HepG2 (cell line): ENCODE measurements around the gene NUDCD3. TPM values are rescaled to one million over a fixed set of nuclear protein-coding genes. Genes with fewer than 3 reads are reported as not detected.

Experiments
- ATAC-seq: fragments of 200-7000 bp; cut with Tn5 transposase; 3 replicates; pipeline ENCODE4 v1.9.1; 2020; ENCODE audit warnings: mild to moderate bottlenecking, moderate library complexity
- BruUV-seq: library from RNA; stranded (reverse); fragments of 400-500 nt; replicated peaks from 2 replicates; lab custom pipeline; 2021; lab: Mats Ljungman, UMichigan
- CTCF ChIA-PET: fragments of 300-600 bp; formaldehyde crosslinking; extraction: SDS; loops from one replicate; lab custom pipeline; 2021; ENCODE audit warnings: low total read pairs, inconsistent platforms, low intra/inter-chr PET ratio; lab: Yijun Ruan, JAX
- POLR2A ChIA-PET: fragments of 350-600 bp; sonication (Branson Sonifier 250); formaldehyde crosslinking; loops from one replicate; lab custom pipeline; 2020; ENCODE audit warnings: antibody characterized with exemption, inconsistent platforms; lab: Yijun Ruan, JAX
- DNase-seq: peaks from one replicate; pipeline ENCODE4 v3.0.0-alpha.2; 2015; ENCODE audit warnings: low spot score
- FAIRE-seq: peaks from 3 replicates; lab custom pipeline; 2011; peaks lifted over from hg19 to GRCh38; lab: Jason Lieb, UNC
- H2AFZ ChIP-seq: one replicate; pipeline ENCODE4 v1.6.1; 2011; ENCODE audit warnings: low read length, inconsistent platforms
- H3K27ac ChIP-seq: fragments of 300-600 bp; 3 replicates; pipeline ENCODE4 v1.8.0; 2011; ENCODE audit warnings: mixed run types, mild to moderate bottlenecking, mixed read lengths, low read length, inconsistent platforms; ENCODE audit not compliant: insufficient read depth; ENCODE audit errors: extremely low read length
- H3K27me3 ChIP-seq, 2 experiments: fragments of 200-600 bp in 1 of 2; 2 replicates in 1 of 2; 3 replicates in 1 of 2; pipeline versions ENCODE4 v1.6.0 to v1.8.0; 2011; ENCODE audit warnings: low read length in 2 of 2, mild to moderate bottlenecking in 2 of 2, moderate library complexity in 2 of 2, inconsistent platforms in 1 of 2; ENCODE audit not compliant: insufficient read depth in 2 of 2, control insufficient read depth in 1 of 2
- H3K36me3 ChIP-seq, 2 experiments: fragments of 200-600 bp in 1 of 2; replicated peaks in 1 of 2; 2 replicates in 1 of 2; 3 replicates in 1 of 2; pipeline versions ENCODE4 v1.5.1 to v1.8.0; 2011; ENCODE audit warnings: low read length in 2 of 2, inconsistent platforms in 1 of 2; ENCODE audit not compliant: insufficient read depth in 2 of 2, control insufficient read depth in 1 of 2
- H3K4me1 ChIP-seq: 2 replicates; pipeline ENCODE4 v1.5.1; 2012; ENCODE audit warnings: low read length, inconsistent platforms; ENCODE audit not compliant: insufficient read depth
- H3K4me2 ChIP-seq: 2 replicates; pipeline ENCODE4 v1.6.0; 2011; ENCODE audit warnings: low read depth, low read length, inconsistent platforms
- H3K4me3 ChIP-seq, 3 experiments: fragments of 200-600 bp in 1 of 3; sonication (generic), shearing (Covaris generic) in 1 of 3; replicated peaks in 1 of 3; 2 replicates each; pipeline ENCODE4 v1.5.1; 2011 to 2016; ENCODE audit warnings: low read length in 3 of 3, inconsistent platforms in 2 of 3, low read depth in 2 of 3, mild to moderate bottlenecking in 2 of 3, control low read depth in 1 of 3, mixed read lengths in 1 of 3; ENCODE audit not compliant: insufficient read depth in 1 of 3
- H3K79me2 ChIP-seq: one replicate; pipeline ENCODE4 v1.6.1; 2011; ENCODE audit warnings: low read length, inconsistent platforms; ENCODE audit not compliant: insufficient read depth
- H3K9ac ChIP-seq: 2 replicates; pipeline ENCODE4 v1.6.0; 2011; ENCODE audit warnings: mild to moderate bottlenecking, low read depth, low read length, inconsistent platforms; ENCODE audit not compliant: insufficient read depth
- H3K9me3 ChIP-seq: 2 replicates; pipeline ENCODE4 v1.5.1; 2012; ENCODE audit warnings: mild to moderate bottlenecking, low read length
- H4K20me1 ChIP-seq: 2 replicates; pipeline ENCODE4 v1.6.0; 2011; ENCODE audit warnings: inconsistent platforms, mild to moderate bottlenecking, low read length, moderate library complexity; ENCODE audit not compliant: insufficient read depth
- AGO1 ChIP-seq: fragments of 200-400 bp; formaldehyde crosslinking; IDR thresholded peaks from 2 replicates; pipeline ENCODE4 v1.6.1; 2017; ENCODE audit warnings: mild to moderate bottlenecking, low read depth, low read length, moderate library complexity; ENCODE audit not compliant: poor library complexity, severe bottlenecking
- EED ChIP-seq: sonication (generic); formaldehyde crosslinking; IDR thresholded peaks from 2 replicates; pipeline ENCODE4 v1.5.0; 2020; ENCODE audit warnings: mild to moderate bottlenecking, missing genetic modification reagents
- ELF1 ChIP-seq: sonication (generic); formaldehyde crosslinking; IDR thresholded peaks from 2 replicates; pipeline ENCODE4 v1.4.0; 2020; ENCODE audit warnings: missing genetic modification reagents
- GZF1 ChIP-seq: sonication (generic); formaldehyde crosslinking; IDR thresholded peaks from 2 replicates; pipeline ENCODE4 v1.5.1; 2020; ENCODE audit warnings: mild to moderate bottlenecking, missing genetic modification reagents
- RBFOX2 ChIP-seq: fragments of 200-400 bp; formaldehyde crosslinking; IDR thresholded peaks from 2 replicates; pipeline ENCODE4 v1.6.1; 2017; ENCODE audit warnings: low read depth, mild to moderate bottlenecking, low read length
- RFXAP ChIP-seq: sonication (generic); formaldehyde crosslinking; IDR thresholded peaks from 2 replicates; pipeline ENCODE4 v1.4.0; 2020; ENCODE audit warnings: missing genetic modification reagents, borderline replicate concordance
- ZFP37 ChIP-seq: sonication (generic); formaldehyde crosslinking; IDR thresholded peaks from 2 replicates; pipeline ENCODE4 v1.4.0; 2020; ENCODE audit warnings: missing genetic modification reagents, borderline replicate concordance
- ZNF20 ChIP-seq: sonication (generic); formaldehyde crosslinking; IDR thresholded peaks from 2 replicates; pipeline ENCODE4 v1.4.0; 2020; ENCODE audit warnings: mild to moderate bottlenecking, moderate library complexity, missing genetic modification reagents
- ZNF282 ChIP-seq: fragments of 450-650 bp; IDR thresholded peaks from 2 replicates; pipeline ENCODE4 v1.6.1; 2018; ENCODE audit not compliant: partially characterized antibody
- ZNF33A ChIP-seq: sonication (generic); formaldehyde crosslinking; IDR thresholded peaks from 2 replicates; pipeline ENCODE4 v1.5.1; 2020; ENCODE audit warnings: missing genetic modification reagents, mild to moderate bottlenecking, moderate library complexity, borderline replicate concordance
- ZNF350 ChIP-seq: sonication (generic); formaldehyde crosslinking; IDR thresholded peaks from 2 replicates; pipeline ENCODE4 v1.4.0; 2020; ENCODE audit warnings: mild to moderate bottlenecking, low read depth, missing genetic modification reagents, borderline replicate concordance
- ZNF615 ChIP-seq: sonication (generic); formaldehyde crosslinking; IDR thresholded peaks from 2 replicates; pipeline ENCODE4 v1.5.0; 2020; ENCODE audit warnings: mild to moderate bottlenecking, missing genetic modification reagents, borderline replicate concordance
- ZNF83 ChIP-seq: sonication (generic); formaldehyde crosslinking; IDR thresholded peaks from 2 replicates; pipeline ENCODE4 v1.4.0; 2020; ENCODE audit warnings: missing genetic modification reagents, mild to moderate bottlenecking, borderline replicate concordance
- WGBS: methylation state at CpG from one replicate; pipeline ENCODE4 v1.1.6; 2017; ENCODE audit warnings: low lambda C conversion rate; 5-methylcytosine and 5-hydroxymethylcytosine counted together
- in situ Hi-C: cut with HindIII; loops from 2 replicates; pipeline ENCODE4 v1.10.0; 2017; ENCODE audit warnings: low pct_unique_long_range_greater_than_20kb; ENCODE audit not compliant: extremely low pct_ligation_motif_present
- intact Hi-C: fragments of 100-400 bp; cut with micrococcal nuclease; formaldehyde crosslinking; loops from one replicate; pipeline ENCODE4 v1.10.0; 2022; ENCODE audit not compliant: unreplicated experiment
- polyA plus RNA-seq, 8 experiments: library from polyadenylated mRNA; depleted of rRNA in 3 of 8; stranded (reverse) in 7 of 8; unstranded in 1 of 8; fragments of >200 nt; fragmentation: Illumina TruSeq in 4 of 8; extraction: Trizol in 4 of 8; gene quantifications; 2 replicates each; pipeline versions ENCODE4 v1.2.1 to v1.2.3, GENCODE V29; 2011 to 2016; ENCODE audit warnings: low read depth in 4 of 8, missing spikeins in 1 of 8, mixed read lengths in 1 of 8; ENCODE audit not compliant: insufficient read depth in 1 of 8
- total RNA-seq, 5 experiments: library from RNA; depleted of rRNA; stranded (reverse); fragments of >200 nt; fragmentation: Illumina TruSeq; extraction: Trizol; gene quantifications; 2 replicates each; pipeline ENCODE4 v1.2.3, GENCODE V29; 2016; ENCODE audit warnings: low read depth in 1 of 5
- TF ChIP-seq, protein P1 (sequence below): sonication (generic); formaldehyde crosslinking; IDR thresholded peaks from 2 replicates; pipeline ENCODE4 v1.5.1; 2020; ENCODE audit warnings: mild to moderate bottlenecking, missing genetic modification reagents, borderline replicate concordance
- TF ChIP-seq, protein P2 (sequence below): sonication (generic); formaldehyde crosslinking; IDR thresholded peaks from 2 replicates; pipeline ENCODE4 v1.8.0; 2023; ENCODE audit warnings: mild to moderate bottlenecking, missing genetic modification reagents

The NUDCD3 gene
- total and polyA plus RNA-seq, 2 of the 13 experiments (the other 11 are each of a cell fraction or from before 2014, with no cell fraction given) = 20.8 to 49.9 TPM

DNA sequence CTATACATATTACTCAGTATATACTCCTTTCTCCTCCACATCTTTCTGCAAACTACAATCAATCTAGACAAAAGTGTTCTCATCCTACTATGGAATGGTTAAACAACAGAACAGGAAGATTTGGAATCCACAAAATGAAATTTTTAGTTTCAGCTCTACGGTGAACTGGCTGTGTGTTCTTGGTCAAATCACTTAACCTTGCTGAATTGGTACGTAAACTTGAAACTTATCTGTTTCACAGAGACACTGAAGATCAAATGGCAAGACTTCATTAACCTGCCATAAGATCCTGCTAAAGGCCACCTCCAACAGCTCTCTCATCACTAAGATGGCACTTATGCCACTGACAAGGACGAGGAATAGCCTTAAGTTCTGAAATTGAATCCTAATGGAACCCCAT lies 1.5 kb downstream of the NUDCD3 start:
- Histone ChIP-seq H3K27me3 (no peaks in the 10 kb centered on the region; a peak in 1 of 5 replicates), H3K36me3 (peaks cover 9 to 21% of the 10 kb centered on the region in 2 experiments), H3K4me2 (peak overlapping the region; percentile 82), H3K4me1 (peaks cover 61% of the 10 kb centered on the region), H3K9ac (peak overlapping the region; percentile 85; the same call in 1 of the 2 replicates), H3K27ac (no peak overlapping the region), H3K4me3 (peak overlapping the region; percentile 74 to 93 (median 90); a peak in 4 of 6 replicates), H3K9me3 (no peaks in the 10 kb centered on the region), H2AFZ (no peak overlapping the region), H4K20me1 (no peaks in the 10 kb centered on the region), H3K79me2 (peaks cover 41% of the 10 kb centered on the region)
- FAIRE-seq (no peak), DNase-seq (no peak), ATAC-seq (no peak)
- 83% methylated on average over 3 of the region's 3 CpGs for WGBS
- intact Hi-C loops (no loop called here), in situ Hi-C loops (no loop called here)
- ChIA-PET POLR2A (interaction anchor here (1.7 to 2.4 kb wide), 2 partner anchors 16 to 53 kb away, joined by 5 to 18 read pairs; partner anchors contain the start of gene NPC1L1), CTCF (no interaction called here)
- no TSS peak for BruUV-seq
- TF ChIP-seq EED (CRISPR knock-in tag) = no peak
- no peak for TF ChIP-seq ELF1 (CRISPR knock-in tag)
- TF ChIP-seq ZNF350 (CRISPR knock-in tag) = no peak
- TF ChIP-seq ZNF615 = no peak
- TF ChIP-seq RFXAP (CRISPR knock-in tag) = no peak
- TF ChIP-seq ZNF282 = no peak
- TF ChIP-seq GZF1 (CRISPR knock-in tag) = no peak
- no peak for TF ChIP-seq AGO1
- TF ChIP-seq RBFOX2 = no peak
- TF ChIP-seq, protein P1, sequence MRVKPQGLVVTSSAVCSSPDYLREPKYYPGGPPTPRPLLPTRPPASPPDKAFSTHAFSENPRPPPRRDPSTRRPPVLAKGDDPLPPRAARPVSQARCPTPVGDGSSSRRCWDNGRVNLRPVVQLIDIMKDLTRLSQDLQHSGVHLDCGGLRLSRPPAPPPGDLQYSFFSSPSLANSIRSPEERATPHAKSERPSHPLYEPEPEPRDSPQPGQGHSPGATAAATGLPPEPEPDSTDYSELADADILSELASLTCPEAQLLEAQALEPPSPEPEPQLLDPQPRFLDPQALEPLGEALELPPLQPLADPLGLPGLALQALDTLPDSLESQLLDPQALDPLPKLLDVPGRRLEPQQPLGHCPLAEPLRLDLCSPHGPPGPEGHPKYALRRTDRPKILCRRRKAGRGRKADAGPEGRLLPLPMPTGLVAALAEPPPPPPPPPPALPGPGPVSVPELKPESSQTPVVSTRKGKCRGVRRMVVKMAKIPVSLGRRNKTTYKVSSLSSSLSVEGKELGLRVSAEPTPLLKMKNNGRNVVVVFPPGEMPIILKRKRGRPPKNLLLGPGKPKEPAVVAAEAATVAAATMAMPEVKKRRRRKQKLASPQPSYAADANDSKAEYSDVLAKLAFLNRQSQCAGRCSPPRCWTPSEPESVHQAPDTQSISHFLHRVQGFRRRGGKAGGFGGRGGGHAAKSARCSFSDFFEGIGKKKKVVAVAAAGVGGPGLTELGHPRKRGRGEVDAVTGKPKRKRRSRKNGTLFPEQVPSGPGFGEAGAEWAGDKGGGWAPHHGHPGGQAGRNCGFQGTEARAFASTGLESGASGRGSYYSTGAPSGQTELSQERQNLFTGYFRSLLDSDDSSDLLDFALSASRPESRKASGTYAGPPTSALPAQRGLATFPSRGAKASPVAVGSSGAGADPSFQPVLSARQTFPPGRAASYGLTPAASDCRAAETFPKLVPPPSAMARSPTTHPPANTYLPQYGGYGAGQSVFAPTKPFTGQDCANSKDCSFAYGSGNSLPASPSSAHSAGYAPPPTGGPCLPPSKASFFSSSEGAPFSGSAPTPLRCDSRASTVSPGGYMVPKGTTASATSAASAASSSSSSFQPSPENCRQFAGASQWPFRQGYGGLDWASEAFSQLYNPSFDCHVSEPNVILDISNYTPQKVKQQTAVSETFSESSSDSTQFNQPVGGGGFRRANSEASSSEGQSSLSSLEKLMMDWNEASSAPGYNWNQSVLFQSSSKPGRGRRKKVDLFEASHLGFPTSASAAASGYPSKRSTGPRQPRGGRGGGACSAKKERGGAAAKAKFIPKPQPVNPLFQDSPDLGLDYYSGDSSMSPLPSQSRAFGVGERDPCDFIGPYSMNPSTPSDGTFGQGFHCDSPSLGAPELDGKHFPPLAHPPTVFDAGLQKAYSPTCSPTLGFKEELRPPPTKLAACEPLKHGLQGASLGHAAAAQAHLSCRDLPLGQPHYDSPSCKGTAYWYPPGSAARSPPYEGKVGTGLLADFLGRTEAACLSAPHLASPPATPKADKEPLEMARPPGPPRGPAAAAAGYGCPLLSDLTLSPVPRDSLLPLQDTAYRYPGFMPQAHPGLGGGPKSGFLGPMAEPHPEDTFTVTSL (CRISPR knock-in tag) = no peak
- TF ChIP-seq, protein P2, sequence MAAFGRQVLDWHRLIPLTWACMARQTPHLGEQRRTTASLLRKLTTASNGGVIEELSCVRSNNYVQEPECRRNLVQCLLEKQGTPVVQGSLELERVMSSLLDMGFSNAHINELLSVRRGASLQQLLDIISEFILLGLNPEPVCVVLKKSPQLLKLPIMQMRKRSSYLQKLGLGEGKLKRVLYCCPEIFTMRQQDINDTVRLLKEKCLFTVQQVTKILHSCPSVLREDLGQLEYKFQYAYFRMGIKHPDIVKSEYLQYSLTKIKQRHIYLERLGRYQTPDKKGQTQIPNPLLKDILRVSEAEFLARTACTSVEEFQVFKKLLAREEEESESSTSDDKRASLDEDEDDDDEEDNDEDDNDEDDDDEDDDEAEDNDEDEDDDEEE (CRISPR knock-in tag) = no peak
- TF ChIP-seq ZNF83 (CRISPR knock-in tag) = no peak
- TF ChIP-seq ZNF33A (CRISPR knock-in tag) = no peak
- TF ChIP-seq ZFP37 (CRISPR knock-in tag) = no peak
- no peak for TF ChIP-seq ZNF20 (CRISPR knock-in tag)
